ENCODE measurements around the gene KLHL21.

The KLHL21 gene

DNA sequence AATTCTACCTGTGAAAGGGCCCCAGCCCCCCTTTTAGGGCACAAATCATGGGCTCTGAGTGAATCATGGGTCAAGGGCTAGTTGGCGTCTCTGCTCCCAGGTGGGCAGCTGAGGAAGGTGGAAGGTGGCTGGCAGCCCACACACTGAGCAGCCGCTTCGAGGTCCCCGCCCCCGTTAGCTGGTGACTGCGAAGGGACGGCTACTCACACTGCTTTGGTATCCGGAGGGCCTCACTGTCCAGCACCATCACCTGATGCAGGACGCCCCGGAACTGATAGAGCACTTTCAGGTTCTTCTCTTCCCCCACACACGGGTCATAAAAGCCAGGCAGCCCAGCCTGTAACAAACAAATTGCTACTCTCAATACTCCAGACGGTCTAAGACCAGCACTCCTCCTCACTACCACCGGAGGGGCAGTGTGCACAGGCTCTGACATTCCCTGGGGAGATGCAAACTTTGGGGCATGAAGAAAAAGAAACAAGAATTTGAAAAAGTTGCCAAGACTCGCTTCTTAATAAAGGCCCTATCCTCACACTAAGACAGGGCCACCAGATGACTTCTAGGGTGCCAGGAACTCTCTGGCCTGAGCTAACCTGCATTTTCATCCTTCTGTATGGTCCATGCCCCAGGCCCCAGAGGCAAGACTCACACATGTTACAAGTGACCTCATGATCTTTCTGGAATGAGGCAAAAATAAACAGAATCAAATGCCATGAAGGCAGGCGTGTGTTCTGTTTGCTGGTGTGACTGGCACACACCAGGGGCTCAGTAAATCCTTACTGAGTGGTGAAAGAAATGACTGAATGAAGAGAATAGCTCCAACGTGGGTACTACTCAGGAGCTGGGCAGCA lies 33.5 kb upstream of the KLHL21 start:
- TF ChIP-seq, protein P1, sequence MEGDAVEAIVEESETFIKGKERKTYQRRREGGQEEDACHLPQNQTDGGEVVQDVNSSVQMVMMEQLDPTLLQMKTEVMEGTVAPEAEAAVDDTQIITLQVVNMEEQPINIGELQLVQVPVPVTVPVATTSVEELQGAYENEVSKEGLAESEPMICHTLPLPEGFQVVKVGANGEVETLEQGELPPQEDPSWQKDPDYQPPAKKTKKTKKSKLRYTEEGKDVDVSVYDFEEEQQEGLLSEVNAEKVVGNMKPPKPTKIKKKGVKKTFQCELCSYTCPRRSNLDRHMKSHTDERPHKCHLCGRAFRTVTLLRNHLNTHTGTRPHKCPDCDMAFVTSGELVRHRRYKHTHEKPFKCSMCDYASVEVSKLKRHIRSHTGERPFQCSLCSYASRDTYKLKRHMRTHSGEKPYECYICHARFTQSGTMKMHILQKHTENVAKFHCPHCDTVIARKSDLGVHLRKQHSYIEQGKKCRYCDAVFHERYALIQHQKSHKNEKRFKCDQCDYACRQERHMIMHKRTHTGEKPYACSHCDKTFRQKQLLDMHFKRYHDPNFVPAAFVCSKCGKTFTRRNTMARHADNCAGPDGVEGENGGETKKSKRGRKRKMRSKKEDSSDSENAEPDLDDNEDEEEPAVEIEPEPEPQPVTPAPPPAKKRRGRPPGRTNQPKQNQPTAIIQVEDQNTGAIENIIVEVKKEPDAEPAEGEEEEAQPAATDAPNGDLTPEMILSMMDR (IDR thresholded peaks at IDR 0.05), result no peak

DNA sequence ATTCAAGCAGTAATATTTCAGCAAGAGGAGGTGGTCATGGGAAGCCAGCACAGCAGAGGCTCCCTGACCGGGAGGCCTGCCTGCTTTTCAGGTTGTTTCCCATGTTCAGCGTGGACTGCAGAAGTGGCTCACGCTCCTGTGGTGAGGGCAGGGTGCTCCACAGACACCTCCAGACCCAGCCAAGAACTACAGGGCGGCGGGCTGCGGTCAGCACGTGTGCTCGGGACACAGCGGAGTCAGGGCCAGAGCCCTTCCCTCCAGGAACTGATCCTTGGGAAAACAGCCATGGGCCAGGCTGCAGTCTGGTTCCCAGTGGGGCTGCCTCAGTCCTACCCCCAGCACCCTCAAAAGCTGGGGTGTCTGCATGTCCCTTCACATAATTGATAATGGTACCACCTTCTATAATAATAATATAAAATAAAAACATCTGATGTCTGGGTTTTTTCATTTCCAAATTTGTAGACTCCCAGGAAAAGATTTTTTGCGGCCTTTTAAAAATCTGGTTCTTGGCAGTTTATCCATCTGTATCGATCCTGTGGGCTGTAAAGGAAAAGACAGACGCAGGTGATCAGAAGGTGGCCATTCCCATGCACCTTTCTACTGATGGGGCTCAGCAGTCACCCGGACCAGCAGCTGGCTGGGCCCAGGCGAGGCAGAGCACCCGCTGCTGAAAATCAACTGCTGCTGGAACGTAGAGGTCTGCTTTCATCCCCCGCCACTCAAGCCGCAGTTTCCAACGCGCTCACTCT lies 32.7 kb upstream of the KLHL21 start:
- TF ChIP-seq, protein P1 (IDR thresholded peaks at IDR 0.05), result no peak

DNA sequence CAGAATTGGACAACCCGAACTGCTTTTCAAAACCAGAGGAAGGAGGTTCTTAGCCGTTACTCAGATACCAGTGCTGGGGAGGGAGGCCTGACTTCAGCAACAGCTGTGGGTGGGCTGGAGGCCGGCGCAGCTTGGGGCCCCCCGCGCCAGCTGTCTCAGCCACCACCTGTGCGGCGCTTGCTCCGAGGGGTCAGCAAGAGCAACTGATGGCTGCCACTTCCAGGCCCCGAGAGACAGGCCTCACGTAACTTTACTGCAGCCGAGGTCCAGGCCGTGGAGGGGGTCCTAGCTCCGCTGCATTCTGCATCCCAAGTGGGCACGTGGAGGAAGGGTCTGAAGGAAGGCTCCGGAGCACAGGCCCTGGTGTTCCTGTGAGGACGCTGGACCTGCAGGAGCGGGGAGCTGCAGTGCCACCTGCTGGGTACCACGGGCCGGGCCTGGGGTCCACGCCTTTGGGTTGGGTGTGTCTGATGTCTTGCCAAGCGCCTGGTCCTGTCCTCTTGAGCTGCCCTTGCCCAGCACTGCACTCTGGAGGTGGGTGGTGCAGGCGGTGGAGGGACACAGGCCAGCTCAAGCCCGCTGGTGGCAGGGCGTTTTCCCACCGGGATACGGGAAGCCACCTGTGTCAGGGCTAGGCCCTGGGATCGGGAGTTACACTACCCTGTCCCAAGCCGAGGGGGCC lies 31.8 kb upstream of the KLHL21 start:
- TF ChIP-seq, protein P1 (IDR thresholded peaks at IDR 0.05), result peak; percentile 56

DNA sequence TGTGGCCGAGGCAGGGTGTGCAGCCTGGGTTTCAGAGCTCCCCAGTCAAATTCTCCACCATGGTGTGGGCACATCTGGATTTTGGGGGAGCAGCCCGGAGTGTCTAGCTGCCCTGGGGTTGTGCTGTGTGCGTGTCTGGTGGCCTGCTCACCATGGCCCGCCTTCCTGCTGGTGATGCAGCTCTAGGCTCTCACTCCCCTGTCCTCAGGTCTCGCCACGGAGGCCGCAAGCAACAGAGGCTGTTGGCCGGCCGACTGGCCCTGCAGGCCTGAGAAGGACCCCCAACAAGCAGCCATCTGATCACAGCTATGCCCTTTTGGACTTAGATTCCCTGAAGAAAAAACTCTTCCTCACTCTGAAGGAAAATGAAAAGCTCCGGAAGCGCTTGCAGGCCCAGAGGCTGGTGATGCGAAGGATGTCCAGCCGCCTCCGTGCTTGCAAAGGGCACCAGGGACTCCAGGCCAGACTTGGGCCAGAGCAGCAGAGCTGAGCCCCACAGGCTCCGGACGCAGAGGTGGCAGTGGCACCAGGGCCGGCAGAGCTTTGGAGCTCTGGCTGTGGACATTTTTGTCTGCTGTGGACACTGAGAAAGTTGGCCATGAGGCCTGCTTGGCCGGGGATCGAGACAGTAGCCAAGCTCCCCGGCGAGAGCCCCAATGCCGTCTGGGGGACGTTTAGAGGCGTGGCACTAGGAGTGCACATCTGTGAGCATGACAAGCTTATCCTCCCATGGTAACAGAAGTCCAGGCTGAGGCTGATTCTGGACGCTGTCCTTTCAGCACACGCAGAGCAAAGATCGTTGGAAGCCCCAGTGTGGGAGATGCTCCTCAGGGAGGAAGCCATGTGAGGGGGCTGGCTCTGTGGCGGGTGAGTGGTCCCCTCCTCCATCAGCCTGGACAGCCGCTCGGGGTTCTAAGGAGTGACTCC lies 30.2 kb upstream of the KLHL21 start:
- TF ChIP-seq, protein P1 (IDR thresholded peaks at IDR 0.05), result no peak

DNA sequence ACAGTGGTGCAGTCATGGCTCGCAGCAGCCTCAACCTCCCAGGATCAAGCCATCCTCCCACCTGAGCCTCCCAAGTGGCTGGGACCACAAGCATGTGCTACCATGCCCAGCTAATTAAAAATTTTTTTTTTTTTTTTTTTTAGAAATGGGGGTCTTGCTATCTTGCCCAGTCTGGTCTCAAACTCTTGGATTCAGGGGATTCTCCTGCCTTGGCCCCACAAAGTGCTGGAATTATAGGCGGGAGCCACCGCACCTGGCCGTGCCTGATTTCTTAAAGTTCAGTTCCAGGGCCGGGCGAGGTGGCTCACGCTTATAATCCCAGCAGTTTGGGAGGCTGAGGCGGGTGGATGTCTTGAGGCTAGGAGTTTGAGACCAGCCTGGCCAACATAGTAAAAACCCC lies 28.4 kb upstream of the KLHL21 start:
- TF ChIP-seq, protein P1 (IDR thresholded peaks at IDR 0.05), result no peak

DNA sequence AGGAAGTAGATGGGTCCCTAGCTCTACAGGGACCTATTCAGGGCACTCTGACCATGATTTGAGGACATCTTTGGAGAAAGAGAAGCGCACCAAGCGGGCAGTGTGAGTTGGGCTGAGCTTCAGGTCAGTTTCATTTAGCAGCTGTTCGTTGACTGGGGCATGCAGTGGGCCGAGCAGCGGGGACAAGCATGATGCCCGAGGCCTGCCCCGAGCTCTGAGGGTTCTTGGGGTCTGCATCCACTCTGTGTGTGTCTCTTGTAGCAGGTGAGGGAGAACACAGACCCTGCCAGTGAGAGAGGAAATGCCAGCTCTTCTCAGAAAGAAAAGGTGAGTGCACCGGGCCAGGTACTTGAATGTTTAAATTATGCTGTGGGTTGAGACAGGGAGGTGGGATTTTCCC lies 27.4 kb upstream of the KLHL21 start:
- TF ChIP-seq, protein P1 (IDR thresholded peaks at IDR 0.05), result no peak
